Measurements from ENCODE around the gene RABIF.
"Not testable (repeated sequence)": the region's sequence is repeated elsewhere in the genome, so short reads cannot be mapped to it uniquely, and the experiment has no call there.

RABIF gene

DNA sequence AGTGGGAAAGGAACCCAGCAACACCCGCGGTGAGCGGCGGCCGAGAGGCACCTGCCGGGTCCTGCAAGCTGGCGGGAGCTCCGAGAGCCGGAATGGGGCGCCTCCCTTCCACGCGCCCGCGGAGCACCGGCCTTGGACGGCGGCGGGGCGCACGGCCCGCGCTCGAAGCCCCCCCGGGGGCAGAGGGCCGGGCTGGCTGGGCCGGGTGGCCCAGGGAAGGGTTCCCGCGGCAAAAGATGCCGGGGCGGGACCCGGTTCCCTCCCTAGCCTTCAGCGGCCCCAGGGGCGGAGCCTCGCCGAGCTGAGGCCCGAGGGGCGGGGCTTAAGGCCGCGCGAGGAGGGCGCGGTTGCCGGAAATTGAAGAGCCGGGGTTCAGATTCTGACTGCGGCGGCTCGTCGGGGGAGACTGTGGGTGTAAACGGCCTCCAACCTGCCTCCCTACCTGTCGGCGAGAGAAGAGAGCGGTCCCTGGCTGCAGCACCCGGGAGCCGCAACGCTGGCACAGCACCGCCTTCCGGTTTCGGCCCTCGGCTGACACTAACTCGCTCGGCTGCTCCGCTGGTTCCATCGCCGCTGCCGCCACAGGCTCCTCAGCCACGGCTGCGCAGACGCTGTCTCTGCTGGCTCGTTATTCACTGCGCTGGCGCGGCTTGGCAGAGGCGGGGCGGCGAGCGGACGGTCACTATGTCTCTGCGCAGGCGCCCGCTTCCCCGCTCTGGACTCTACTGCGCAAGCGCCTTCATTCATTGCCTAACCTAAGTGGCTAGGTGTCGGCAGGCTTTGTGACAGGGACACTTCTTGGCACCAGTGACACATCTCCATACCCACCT lies at the start of gene RABIF:
Gene RABIF, minus strand, starts transcription at position 619 of the 830 bp plus-strand sequence. Its CDS starts 51 bp downstream, at position 568.
- TF ChIP-seq, protein P1, sequence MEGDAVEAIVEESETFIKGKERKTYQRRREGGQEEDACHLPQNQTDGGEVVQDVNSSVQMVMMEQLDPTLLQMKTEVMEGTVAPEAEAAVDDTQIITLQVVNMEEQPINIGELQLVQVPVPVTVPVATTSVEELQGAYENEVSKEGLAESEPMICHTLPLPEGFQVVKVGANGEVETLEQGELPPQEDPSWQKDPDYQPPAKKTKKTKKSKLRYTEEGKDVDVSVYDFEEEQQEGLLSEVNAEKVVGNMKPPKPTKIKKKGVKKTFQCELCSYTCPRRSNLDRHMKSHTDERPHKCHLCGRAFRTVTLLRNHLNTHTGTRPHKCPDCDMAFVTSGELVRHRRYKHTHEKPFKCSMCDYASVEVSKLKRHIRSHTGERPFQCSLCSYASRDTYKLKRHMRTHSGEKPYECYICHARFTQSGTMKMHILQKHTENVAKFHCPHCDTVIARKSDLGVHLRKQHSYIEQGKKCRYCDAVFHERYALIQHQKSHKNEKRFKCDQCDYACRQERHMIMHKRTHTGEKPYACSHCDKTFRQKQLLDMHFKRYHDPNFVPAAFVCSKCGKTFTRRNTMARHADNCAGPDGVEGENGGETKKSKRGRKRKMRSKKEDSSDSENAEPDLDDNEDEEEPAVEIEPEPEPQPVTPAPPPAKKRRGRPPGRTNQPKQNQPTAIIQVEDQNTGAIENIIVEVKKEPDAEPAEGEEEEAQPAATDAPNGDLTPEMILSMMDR (conservative IDR thresholded peaks at IDR 0.05; ENCODE audit: low read depth, low read length) = peak; percentile 51
- peak; percentile 95 for DNase-seq (ENCODE audit: low read depth)
- peak within 1 kb of the TSS; percentile 89 for H3K4me3 ChIP-seq (ENCODE audit: low read depth, low read length)

- no peak for DNase-seq (ENCODE audit: low read depth)
- TF ChIP-seq, protein P1 (conservative IDR thresholded peaks at IDR 0.05; ENCODE audit: low read depth, low read length) = no peak
These were observed 49.5 kb upstream of the RABIF start for GRCh38 chr1:202938287-202938925.

DNA sequence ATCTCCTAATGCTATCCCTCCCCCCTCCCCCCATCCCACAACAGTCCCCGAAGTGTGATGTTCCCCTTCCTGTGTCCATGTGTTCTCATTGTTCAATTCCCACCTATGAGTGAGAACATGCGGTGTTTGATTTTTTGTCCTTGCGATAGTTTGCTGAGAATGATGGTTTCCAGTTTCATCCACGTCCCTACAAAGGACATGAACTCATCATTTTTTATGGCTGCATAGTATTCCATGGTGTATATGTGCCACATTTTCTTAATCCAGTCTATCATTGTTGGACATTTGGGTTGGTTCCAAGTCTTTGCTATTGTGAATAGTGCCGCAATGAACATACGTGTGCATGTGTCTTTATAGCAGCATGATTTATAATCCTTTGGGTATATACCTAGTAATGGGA lies 47.5 kb upstream of the RABIF start:
- not testable (repeated sequence) for DNase-seq (ENCODE audit: low read depth); H3K4me3 ChIP-seq (ENCODE audit: low read depth, low read length)

More at GRCh38 chr1:202938287-202938925, 49.5 kb upstream of the RABIF start:
- no peak overlapping the region for H3K4me3 ChIP-seq (ENCODE audit: low read depth, low read length)

DNA sequence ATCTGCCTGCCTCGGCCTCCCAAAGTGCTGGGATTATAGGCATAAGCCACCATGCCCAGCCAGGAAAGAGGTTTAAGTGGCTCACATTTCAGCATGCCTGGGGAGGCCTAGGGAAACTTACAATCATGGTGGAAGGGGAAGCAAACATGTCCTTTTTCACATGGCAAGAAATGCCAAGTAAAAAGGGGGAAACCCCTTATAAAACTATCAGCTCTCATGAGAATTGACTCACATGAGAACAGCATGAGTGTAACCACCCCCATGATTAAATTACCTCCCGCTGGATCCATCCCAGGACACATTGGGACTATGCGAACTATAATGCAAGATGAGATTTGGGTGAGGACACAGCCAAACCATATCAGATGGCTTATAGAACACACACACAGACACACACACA lies 46.9 kb upstream of the RABIF start:
- no peak overlapping the region for H3K4me3 ChIP-seq (ENCODE audit: low read depth, low read length)
- TF ChIP-seq, protein P1 (conservative IDR thresholded peaks at IDR 0.05; ENCODE audit: low read depth, low read length) = no peak
- DNase-seq (ENCODE audit: low read depth) = no peak

GRCh38 chr1:202934755-202935154 lies 45.8 kb upstream of the RABIF start:
- TF ChIP-seq, protein P1 (conservative IDR thresholded peaks at IDR 0.05; ENCODE audit: low read depth, low read length) = no peak
- no peak for DNase-seq (ENCODE audit: low read depth)
- H3K4me3 ChIP-seq (ENCODE audit: low read depth, low read length) = no peak overlapping the region

GRCh38 chr1:202932476-202932875 lies 43.5 kb upstream of the RABIF start:
- TF ChIP-seq, protein P1 (conservative IDR thresholded peaks at IDR 0.05; ENCODE audit: low read depth, low read length) = no peak
- no peak for DNase-seq (ENCODE audit: low read depth)

DNA sequence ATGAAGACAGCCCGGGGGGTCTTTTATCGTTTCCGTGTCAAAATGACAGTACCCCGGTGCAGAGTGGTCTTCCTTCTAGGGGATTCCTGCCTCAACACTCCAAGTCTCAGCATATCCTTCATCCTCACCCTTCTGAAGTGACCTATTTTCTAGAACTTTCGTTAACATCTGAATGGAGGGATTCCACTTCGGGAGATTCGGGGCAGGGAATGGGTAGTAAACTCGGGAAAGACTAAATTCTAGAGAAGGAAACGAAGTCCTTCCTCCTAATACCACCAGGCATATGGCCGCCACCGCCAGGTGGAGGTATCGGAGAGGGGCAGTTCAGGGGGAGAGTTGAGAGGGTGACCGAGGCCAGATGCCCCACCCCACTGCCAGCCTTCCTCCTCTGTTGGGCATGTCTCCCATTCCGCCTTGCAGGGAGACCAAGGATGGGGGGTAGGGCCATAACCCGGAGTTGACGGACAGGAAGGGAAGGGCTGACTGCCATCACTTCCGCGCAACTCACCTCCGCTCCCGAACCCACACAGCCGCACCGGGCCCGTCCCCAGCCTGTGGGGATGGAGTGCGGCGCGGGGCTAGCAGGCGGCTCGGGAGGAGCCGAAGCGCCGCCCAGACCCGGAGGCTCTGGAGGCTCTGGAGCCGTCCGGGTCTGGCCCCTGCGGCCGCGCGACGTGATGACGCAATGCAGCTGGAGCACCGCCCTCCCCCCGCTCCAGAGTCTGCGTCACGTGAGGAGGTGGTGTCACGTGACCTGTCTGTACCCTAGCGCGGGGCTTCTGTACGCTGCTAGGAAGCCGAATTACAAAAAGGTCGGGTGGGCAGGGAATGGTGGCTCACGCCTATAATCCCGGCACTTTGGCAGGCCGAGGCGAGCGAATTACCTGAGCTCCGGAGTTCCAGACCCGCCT lies 37.9 kb upstream of the RABIF start, which contains the start of gene KLHL12:
Gene KLHL12, minus strand, starts transcription at position 654 of the 911 bp plus-strand sequence. CDS start 2,072 bp downstream, outside the sequence.
- peak; percentile 98 for DNase-seq (ENCODE audit: low read depth)
- H3K4me3 ChIP-seq (ENCODE audit: low read depth, low read length) = peak within 1 kb of the TSS; percentile 97
- TF ChIP-seq, protein P1 (conservative IDR thresholded peaks at IDR 0.05; ENCODE audit: low read depth, low read length) = peak; percentile 81

More at GRCh38 chr1:202932476-202932875, 43.5 kb upstream of the RABIF start:
- H3K4me3 ChIP-seq (ENCODE audit: low read depth, low read length) = no peak overlapping the region

Data from choroid plexus epithelial cell (primary cell).